ENCODE measurements around the gene S100A7.

The S100A7 gene

DNA sequence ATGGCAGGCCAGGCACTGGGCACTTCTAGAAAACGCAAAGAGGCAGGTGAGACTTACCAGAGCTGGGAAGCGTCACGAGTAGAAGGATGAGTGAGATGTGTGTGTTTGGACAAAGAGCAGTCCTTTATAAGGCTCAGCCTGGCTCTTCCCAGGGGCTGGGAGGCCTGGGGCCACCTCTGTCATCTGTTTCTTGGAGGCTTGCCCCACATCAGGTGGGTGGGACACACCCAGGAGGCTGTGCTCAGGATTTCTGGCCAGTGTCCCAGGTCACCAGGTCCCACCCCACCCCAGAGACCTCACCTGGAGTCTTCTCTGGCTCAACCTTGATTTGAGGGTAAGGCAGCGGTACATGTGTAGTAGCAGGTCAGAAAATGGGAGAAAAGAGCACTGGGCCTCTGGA is at the start of gene S100A7:
S100A7 (minus strand) TSS at position 101 of the 400 bp plus-strand sequence. CDS start 1,638 bp downstream, outside the sequence.
- no peak for DNase-seq

DNA sequence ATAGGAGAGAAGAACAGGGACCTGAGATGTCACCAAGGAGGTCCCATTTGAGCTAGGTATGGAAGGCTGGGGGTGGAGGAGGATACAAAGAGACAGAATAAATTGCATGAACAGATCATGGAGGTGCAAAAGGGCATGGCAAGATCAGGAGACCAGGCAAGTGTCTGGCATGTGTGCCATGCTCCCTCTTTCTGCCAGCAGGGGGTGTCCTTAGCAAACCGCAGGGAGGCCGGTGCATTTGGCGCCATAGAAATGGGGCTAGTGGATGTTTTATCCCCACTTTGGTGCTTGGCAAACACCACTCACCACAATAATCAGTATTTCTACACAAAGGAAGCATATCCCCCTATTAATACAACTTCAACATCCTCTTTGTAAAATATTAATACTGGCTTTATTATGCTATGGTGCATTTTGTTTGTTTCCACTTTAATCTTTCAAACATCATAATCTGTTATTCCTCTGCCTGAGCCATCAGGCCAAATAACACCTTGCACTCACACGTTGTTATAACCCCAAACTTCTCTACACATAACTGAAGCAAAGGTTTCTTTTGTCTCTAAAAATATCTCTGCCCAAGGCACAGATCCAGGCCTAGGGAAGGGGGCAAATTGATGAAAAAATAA is 49.4 kb upstream of the S100A7 start:
- DNase-seq, result peak; percentile 78 to 81

DNA sequence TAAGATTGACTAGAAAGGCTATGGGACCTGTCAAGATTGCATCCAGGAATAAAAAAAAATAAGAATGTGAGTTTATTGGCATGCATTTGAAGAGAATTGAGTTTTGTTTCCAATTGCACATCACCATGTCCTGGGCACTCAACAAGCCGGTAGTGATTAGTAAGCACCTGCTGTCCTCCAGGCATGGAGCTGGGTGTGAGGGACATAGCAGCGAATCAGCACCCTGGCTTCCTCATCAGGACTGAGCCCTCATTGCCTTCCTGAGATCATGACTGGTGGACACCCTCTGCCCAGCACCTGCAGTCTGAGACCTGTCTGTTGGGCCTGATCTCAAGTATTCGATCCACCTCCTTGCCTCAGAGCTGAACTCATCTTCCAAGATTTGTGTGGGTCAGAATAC is 48.6 kb upstream of the S100A7 start:
- DNase-seq, result no peak

DNA sequence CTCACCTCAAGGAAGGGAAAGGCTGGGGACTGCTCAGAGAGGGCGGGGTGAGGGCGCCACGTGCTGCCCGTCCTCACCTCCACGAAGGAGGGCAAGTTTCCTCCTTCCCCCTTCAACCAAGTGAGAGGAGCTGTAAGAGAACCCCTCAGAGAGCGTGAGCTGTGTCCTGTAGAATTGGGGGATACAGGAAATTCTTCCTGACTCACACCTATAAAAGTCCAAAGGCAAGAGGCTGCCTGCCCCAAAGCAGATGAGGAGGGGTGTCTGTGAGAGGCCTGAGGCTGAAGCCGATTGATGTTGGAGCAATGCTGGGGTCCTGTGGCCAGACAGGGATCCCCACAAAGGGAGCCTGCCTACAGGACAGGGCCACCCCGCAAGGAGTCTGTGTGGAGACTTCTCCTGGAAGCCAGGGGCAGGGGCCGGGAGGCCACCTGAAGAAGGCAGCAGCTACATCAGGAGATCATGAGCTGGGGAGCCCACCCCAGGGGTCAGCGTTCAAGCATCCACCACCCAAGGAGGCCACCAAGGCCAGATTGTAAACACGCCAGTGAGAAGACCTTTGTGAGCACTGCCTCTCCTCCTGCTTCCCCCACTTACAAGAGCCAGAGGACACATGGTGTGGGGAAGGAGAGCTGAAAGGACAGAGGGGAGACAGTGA is 47.6 kb upstream of the S100A7 start:
- no peak for DNase-seq

DNA sequence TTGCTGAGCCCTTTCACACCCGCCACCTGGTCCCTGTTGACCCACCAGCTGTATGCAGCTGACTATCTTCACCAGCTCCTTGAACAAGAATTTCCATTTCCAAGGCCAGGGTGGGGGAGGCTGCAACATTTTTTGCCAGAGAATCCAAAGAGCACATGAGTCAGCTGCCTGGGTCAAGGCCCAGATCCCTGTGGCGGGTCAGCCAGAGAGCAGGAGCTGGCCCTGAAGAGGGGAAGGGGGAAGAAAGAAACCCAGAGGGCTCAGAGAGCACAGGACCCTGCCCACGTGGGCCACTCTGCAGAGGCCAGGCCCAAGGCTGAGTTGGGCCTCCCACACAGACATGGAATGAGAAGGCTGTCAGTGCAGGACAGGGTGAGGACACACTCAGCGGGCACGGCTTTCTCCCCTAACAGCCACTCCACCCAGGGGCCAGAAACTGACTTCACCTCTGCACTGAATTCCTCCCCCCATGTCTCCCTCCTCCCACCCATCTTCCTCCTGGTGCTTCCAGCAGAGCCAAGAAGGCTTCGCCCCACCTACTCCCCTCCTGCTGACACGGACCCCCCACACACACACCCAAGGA is 46.5 kb upstream of the S100A7 start:
- no peak for DNase-seq

DNA sequence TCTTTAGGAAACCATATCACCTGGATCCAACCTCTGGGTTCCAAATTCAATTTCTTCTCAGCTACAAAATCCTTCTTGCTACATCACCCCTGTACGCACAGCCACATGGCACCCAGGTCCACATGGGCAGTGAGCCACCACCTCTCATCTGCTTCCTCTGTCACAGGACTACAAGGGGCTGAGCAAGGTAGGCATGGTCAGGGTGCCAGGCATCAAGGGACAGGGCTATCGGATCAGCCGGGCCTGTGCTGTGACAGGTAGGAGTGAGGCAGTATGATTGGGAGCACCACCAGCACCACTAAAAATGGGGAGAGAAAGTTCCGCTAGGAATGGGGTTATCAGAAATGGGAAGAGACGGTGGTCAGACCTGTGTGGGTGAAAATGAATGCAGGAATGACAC is 45.9 kb upstream of the S100A7 start:
- DNase-seq, result no peak

DNA sequence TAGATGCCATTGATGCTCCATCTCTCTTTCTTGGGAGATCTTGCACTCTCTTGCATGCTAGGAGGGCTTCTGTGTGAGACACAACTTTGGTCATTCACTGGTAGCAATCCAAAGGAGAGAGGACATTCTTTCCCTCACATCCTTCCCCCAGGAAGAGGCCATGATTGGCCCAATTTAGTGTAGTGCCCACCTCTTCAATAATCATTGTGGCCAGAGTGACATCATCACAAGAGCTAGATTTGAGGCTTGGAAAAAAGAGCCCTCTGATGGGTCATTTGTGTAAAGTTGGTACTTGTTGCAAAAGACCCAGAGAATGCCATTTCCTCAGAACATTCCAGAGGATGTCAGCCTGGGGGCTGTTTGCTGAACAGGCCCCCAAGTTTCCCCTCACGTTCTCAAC is 45.1 kb upstream of the S100A7 start:
- DNase-seq, result no peak

DNA sequence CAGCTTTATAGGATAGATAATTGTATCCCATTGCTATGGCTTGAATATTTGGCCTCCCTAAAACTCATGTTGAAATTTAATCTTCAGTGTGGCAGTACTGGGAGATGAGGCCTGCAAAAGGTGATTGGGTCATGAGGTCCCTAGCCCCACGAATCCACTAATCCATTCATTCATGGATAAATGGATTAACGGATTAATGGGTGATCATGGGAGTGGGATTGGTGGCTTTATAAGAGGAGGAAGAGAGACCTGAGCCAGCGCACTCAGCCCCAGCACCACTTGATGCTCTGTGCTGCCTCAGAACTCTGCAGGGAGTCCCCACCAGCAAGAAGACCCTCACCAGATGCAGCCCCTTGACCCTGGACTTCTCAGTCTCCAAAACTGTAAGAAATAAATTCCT is 43.3 kb upstream of the S100A7 start:
- no peak for DNase-seq

DNA sequence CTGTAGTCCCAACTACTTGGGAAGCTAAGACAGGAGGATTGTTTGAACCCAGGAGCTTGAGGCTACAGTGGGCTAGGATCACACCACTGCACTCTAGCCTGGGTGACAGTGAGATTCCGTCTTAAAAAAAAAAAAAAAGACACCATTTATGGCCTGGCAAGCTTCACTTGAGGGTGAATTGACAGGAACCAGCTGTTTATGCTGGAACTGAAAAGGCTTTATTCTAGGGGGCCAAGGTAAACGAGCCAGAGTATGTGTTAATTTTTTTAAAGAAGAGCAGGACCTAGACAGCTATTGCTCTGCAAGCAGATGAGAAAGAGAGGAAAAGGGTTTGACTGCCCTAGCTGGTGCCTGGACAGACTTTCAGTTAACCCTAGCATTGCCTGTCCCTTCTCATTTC is 38.3 kb upstream of the S100A7 start:
- no peak for DNase-seq

DNA sequence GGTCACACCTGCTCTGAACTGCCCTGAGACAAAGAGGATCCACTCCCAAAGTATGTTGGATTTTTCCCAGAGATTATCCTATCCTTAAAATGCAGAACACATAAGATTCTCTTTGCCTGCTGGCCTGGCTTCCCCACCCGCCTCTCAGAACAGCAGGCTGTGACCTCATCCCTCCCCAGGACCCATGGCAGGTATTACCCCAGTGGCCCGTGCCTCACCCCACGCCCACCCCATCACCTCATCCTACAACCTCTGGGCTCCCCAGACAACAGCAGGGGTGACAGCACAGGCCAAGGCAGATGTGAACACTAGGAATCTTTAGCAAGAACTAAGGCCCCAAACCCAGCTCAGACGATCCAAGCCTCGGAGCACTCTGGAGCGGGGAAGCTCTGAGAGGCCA is 35.1 kb upstream of the S100A7 start:
- no peak for DNase-seq

DNA sequence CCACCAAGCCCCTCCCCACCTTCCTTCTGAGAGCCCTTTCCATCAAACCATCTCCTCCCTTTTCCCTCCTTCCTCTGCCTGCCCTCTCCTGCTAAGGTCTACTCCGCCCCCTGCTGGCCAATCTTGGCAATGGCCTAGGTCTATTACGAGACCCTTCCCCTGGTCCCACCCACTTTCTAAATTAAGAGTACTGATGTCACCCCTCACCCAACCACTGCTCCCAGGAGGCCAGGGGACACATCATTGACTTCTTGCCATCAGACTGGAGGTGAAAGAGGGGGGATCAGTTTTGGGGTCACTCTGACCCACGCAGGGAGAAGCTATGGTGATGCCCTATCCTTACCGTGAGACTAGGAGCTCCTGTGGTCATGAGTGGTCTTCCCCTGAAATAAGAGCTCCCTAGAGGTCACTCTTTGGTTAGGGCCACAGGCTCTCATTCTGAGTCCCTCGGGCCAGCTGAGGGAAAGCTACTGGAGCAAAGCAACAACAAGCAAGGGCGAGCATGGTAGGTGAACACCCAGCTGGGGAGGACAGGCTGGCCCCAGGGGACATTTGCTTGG is 34.6 kb upstream of the S100A7 start:
- DNase-seq, result peak; percentile 87 to 90

DNA sequence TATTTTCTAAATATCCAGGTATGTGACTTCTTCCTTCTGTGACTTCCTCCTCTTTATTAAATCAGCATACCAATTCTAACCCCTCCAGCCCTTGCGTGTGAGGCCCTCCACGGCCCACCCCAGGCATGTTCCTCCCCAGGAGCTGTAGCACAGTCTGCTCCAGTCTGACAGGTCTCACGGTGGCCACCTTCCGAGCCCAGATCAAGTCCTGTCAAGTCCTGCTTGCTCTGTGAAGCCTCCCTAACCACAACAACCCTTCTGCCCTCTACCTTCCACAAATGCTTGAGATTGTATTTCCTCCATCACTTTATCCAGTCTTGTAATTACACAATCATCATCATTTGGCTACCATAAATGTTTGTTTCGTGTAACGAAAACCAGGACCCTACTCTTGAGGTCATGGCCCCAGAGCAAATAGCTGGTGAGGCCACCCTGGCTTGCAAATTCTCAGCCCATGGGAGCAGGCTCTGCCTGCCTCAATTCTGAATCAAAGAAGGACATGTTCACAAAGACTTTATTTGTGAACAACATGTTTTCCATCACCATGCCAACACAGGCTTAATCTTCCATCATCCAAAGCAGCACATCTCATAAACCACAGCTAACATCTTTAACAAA is 33.0 kb upstream of the S100A7 start:
- no peak for DNase-seq

DNA sequence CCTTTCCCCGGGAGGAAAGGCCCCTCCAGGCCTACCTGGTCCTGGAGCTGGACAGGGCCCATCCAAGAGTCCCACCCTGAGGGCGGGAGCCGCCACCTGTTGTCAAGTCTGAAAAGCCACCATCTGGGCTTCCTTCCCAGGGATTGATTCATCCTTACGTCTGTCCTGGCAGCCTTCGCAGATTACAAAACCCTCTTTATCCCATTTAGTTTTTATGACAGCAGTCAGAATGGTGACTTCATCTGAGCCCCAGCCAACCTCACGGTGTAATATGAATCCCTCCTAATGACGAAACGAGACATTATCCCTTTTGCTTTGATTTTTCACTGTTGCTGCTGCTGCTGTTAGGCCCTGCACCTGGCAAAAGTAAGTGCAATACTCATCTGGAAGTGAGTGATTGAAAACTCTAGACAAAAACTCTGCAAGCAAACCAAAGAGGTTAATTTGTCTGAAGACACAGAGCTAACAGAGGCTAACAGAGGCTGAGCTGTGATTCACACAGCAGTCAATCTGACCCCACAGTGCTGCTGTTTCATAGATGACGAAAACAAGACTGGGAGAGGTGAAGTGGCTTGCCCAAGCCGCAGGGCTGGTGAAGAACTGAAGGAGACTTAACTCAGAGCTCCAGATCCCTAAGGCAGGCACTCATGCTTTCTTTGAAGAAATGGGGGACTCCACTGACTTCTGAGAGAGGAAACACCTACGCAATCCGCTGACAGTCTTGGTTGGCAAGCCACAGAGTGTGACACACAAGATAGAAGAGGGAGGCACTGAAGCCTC is 30.0 kb upstream of the S100A7 start:
- DNase-seq, result no peak

DNA sequence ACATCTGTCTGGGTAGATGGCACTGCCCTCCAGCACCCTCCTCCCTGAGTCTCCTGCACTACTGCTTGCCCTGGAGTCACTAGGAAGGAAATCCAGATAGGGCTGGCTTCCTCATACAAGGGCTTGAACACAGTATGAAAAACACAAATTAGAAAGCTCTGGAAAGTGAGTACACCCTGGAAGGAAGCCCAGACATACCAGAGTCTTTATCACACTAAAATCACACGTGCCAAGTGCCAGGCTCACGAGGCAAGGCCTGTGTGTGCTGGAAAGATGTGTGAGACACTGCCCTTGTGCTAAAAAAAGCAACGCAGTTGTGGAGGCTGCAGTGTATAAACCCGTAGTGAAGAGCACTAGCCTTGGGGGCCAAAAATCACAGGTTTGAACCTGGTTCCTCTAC is 28.3 kb upstream of the S100A7 start:
- no peak for DNase-seq

DNA sequence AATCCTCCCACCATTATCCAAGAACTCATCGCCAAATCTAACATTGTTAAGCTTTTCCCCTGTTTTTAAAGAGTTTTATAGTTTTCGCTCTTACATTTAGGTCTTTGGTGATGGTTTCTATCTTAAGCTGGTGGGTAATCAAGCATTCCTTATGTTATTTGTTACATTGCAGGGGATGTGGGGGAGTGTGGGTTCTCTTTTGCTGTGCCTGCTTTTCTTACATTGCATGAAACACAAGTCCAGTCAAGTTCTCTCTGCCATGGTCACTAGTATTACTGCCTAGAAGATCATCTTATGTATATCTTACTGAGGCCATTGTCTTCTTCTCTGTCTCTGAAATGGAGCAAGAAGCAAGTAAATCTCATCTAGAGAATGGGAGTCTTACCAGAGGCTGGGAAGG is 27.3 kb upstream of the S100A7 start:
- DNase-seq, result no peak

DNA sequence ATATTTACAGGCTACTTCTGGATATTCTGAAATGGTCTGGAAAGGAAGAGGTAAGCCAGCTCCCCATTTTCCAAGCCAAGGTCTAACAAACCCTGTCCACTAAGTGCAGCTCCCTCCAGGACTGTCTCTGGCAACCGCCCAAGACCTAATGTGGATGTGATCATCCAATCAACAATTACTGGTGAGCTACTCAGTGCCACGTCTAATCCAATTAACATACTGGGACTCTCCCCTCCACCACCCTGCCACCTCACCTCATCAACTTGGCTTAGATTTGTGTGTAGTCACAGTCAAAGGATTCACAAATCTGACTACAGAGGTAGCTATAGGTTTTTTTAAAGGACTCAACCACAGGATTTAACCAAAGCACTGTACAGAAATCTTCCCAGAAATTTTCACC is 25.4 kb upstream of the S100A7 start:
- DNase-seq, result no peak

DNA sequence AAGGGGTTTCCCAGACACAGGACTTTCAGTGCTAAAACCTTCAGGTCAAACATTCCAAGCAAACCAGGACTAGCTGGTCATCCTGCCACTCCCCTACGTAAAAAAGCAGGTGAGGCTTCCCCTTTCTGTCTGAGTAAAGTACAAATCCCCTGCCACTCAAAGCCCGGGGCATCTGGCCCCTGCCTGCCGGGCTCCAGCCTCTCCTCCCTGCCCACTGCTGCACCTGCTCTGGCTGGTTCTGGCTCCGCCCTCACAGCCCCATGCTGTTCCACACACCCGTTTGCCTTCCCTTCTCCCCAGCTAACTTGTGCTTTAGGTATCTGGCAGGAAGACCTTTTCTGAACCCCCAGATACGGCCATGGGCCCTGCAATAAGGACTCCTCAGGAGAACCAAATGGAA is 23.3 kb upstream of the S100A7 start:
- no peak for DNase-seq

DNA sequence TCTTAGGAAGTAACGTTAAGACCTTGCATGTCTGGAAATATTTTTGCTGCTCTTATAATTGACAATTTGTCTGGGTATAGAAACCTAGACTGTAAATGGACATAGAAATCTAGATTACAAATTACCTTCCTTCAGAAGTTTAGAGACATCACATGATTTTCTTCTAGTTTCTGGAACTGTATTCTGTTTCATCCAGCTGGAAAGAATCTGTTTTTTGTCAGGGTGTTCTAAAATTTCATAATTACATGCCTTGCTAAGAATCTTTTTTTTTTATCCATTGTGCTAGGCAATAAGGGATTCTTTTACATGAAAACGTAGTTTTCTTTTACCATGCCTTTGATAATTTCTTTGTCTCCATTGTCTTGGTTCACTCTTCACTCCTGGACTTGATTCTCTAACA is 20.7 kb upstream of the S100A7 start:
- DNase-seq, result no peak

DNA sequence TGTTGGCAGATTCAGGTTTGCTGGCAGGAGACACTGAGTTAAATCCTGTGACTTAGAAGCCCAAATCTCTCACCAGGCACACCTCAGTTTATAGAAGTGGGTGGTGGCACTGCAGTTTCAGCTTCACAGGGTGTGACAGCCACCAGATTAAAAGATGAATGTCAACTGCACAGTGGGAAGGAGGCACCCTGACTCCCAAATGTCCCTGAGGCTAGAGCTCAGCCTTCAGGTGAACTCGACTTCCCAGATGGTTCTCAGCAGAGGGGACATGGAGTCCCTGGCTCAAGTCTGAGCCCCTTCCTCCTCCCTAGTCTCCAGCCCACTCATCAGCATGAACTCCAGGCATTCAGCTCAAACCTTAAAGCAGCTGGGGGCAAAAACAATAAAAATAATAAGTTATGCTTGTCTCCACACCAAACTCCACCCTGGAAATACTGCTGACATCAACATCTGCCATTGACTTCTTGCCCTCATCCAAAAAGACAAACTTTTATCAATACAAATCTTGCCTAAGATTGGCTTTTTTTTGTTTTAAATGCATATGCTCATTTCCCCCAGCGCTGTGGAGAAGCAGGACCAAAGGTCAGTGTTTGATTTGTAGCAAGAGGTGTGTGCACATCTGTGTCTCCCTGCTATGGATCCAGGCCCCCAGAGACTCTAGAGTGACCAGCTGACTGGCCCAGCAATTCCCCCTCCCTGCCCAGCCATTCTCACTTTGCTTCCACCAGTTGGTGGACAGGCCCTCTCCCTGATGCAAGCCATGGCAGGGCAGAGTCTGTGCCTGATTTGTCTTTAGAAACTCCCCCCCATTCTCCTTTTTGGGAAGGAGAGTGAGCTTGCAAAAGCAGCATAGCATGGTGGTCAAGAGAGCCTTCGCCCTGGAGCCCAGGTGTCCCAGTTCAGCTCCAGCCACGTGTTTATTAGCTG is 18.5 kb upstream of the S100A7 start:
- DNase-seq, result no peak

DNA sequence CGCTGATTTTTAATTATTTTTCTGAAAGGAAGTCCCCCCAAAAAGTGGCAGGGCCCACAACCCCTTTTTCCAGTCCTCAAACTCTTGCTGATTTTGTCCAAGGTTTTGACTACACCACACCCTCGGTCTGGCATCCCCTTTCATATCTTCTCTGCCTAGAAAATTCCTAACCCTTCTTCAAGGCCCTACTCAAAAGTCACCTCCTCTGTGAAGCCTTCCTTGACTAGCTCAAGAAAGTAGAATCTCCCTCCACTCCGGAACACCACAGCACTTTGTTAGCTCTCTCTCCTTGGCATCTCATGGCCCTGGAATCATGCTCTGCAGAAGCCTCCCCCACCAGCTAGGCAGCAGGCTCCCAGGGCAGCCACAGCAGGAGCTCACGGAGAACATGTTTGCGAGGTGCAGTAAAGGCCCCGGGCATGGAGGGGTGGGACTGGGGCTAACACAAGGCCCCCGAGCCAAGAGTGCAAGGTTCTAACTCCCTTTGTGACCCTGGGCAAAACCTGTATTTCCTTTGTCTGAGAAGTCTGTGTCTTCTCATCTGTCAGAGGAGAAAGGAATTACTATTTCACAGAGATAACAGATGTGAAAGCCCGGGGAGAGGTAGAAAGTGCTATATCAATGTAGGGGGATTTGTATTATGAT is 17.7 kb upstream of the S100A7 start:
- no peak for DNase-seq

DNA sequence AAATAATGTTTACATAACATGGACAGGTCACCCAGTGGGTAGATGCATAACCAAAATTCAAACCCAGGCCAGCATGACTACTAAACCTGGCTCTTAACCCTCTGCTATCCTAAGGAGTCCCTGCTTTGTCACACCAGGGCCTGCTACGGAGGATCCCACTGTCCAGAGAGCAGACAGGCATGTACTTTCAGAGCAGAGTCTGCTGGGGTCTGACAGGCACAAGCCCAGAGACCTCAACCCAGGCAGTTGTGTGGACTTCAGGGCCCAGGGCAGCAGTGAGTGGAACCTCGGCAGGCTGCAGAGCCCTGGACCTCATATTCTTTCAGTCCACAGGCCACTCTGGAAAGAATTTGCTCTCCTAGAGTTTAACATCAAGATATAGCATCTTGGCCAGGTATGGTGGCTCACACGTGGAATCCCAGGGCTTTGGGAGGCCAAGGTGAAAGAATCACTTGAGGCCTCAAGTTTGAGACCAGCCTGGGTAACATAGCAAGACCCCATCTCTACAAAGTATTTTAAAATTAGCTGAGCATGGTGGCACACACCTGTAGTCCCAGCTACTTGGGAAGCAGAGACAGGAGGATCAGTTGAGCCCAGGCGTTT is 16.1 kb upstream of the S100A7 start:
- no peak for DNase-seq
